DOHH2 (cell line): ENCODE data around the gene TRIM63.

Source experiments
- H3F3A ChIP-seq: fragments of 200-600 bp; sonication (generic), shearing (Covaris generic); 2 replicates; pipeline ENCODE4 v1.6.0; 2016; ENCODE audit warnings: antibody characterized with exemption, mild to moderate bottlenecking; ENCODE audit not compliant: control insufficient read depth, insufficient read depth
- H3K27ac ChIP-seq: fragments of 200-600 bp; sonication (generic); 2 replicates; pipeline ENCODE4 v1.5.1; 2014; ENCODE audit warnings: low read depth, mild to moderate bottlenecking, low read length, moderate library complexity
- H3K27me3 ChIP-seq: fragments of 200-600 bp; sonication (generic); 2 replicates; pipeline ENCODE4 v1.6.1; 2014; ENCODE audit warnings: mild to moderate bottlenecking, low read length, mixed read lengths; ENCODE audit not compliant: control insufficient read depth
- H3K36me3 ChIP-seq: fragments of 200-600 bp; sonication (generic); 2 replicates; pipeline ENCODE4 v1.6.1; 2014; ENCODE audit warnings: mild to moderate bottlenecking, low read length, moderate library complexity, mixed read lengths; ENCODE audit not compliant: control insufficient read depth
- H3K4me1 ChIP-seq: fragments of 200-600 bp; sonication (generic); 2 replicates; pipeline ENCODE4 v1.6.1; 2014; ENCODE audit warnings: mild to moderate bottlenecking, low read length, mixed read lengths; ENCODE audit not compliant: control insufficient read depth
- H3K4me2 ChIP-seq: fragments of 200-600 bp; sonication (generic); 2 replicates; pipeline ENCODE4 v1.6.0; 2014; ENCODE audit warnings: mild to moderate bottlenecking, low read length, moderate library complexity
- H3K4me3 ChIP-seq: fragments of 200-600 bp; sonication (generic); 2 replicates; pipeline ENCODE4 v1.5.1; 2014; ENCODE audit warnings: mild to moderate bottlenecking, low read length, mixed read lengths
- H3K79me2 ChIP-seq: fragments of 200-600 bp; sonication (generic); 2 replicates; pipeline ENCODE4 v1.6.1; 2014; ENCODE audit warnings: mild to moderate bottlenecking, low read length, mixed read lengths; ENCODE audit not compliant: control insufficient read depth
- H3K9me2 ChIP-seq: fragments of 200-600 bp; sonication (generic); replicated peaks from 2 replicates; pipeline ENCODE4 v1.6.1; 2014; ENCODE audit warnings: mild to moderate bottlenecking, low read length, mixed read lengths; ENCODE audit not compliant: control insufficient read depth
- H3K9me3 ChIP-seq: fragments of 200-600 bp; sonication (generic); 2 replicates; pipeline ENCODE4 v1.6.1; 2014; ENCODE audit warnings: antibody characterized with exemption, low read length, mixed read lengths; ENCODE audit not compliant: control insufficient read depth, insufficient read depth
- H4K20me1 ChIP-seq: fragments of 200-600 bp; sonication (generic); 2 replicates; pipeline ENCODE4 v1.6.0; 2014; ENCODE audit warnings: low read depth, mild to moderate bottlenecking, antibody characterized with exemption, low read length, moderate library complexity; ENCODE audit not compliant: control insufficient read depth, insufficient read depth
- EZH2phosphoT487 ChIP-seq: fragments of 200-600 bp; sonication (generic); IDR thresholded peaks from 2 replicates; pipeline ENCODE4 v1.6.1; 2017; ENCODE audit warnings: borderline replicate concordance, mild to moderate bottlenecking, antibody characterized with exemption, low read length, moderate library complexity, mixed read lengths
- TF ChIP-seq, protein P1 (sequence below): fragments of 200-600 bp; sonication (generic); IDR thresholded peaks from one replicate; pipeline ENCODE4 v1.5.1; 2014; ENCODE audit warnings: antibody characterized with exemption, mild to moderate bottlenecking, low read depth, low read length; ENCODE audit not compliant: poor library complexity, severe bottlenecking

The TRIM63 gene

DNA sequence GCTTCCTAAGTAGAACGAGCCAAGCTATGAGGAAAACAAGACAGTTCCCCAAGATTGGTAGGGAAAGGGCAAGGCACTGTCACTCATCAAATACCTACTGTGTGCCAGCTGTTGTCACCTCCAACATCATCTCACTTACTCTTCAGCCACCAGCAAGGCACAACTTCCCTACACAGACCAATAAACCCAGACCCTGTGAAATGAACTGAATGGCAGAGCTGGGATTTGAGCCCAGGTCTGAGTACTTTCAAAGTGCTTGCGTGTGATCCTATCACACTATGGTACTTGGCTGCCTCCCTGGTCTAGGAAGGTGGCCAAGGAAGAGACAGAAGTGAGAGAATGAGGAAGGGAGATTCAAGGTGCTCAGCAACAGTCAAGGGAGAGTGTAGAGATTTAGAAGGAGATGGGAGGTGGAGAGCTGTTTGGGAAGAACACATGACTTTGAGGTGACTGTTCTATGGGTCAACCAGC lies 16.7 kb upstream of the TRIM63 start:
- H3K27me3 ChIP-seq, result peaks cover 11% of the 10 kb centered on the region; the same call in 1 of the 2 replicates
- TF ChIP-seq, protein P1, sequence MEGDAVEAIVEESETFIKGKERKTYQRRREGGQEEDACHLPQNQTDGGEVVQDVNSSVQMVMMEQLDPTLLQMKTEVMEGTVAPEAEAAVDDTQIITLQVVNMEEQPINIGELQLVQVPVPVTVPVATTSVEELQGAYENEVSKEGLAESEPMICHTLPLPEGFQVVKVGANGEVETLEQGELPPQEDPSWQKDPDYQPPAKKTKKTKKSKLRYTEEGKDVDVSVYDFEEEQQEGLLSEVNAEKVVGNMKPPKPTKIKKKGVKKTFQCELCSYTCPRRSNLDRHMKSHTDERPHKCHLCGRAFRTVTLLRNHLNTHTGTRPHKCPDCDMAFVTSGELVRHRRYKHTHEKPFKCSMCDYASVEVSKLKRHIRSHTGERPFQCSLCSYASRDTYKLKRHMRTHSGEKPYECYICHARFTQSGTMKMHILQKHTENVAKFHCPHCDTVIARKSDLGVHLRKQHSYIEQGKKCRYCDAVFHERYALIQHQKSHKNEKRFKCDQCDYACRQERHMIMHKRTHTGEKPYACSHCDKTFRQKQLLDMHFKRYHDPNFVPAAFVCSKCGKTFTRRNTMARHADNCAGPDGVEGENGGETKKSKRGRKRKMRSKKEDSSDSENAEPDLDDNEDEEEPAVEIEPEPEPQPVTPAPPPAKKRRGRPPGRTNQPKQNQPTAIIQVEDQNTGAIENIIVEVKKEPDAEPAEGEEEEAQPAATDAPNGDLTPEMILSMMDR, result no peak
- no peak for TF ChIP-seq EZH2phosphoT487
- H3K27ac ChIP-seq, result no peak overlapping the region
- H3K4me3 ChIP-seq, result no peak overlapping the region
- no peaks in the 10 kb centered on the region for H3K9me3 ChIP-seq
- no peaks in the 10 kb centered on the region for H3F3A ChIP-seq
- H3K4me1 ChIP-seq, result no peaks in the 10 kb centered on the region
- no peaks in the 10 kb centered on the region for H3K36me3 ChIP-seq
- H3K79me2 ChIP-seq, result no peaks in the 10 kb centered on the region
- H4K20me1 ChIP-seq, result no peaks in the 10 kb centered on the region
- no peak overlapping the region for H3K4me2 ChIP-seq
- no peaks in the 10 kb centered on the region for H3K9me2 ChIP-seq

DNA sequence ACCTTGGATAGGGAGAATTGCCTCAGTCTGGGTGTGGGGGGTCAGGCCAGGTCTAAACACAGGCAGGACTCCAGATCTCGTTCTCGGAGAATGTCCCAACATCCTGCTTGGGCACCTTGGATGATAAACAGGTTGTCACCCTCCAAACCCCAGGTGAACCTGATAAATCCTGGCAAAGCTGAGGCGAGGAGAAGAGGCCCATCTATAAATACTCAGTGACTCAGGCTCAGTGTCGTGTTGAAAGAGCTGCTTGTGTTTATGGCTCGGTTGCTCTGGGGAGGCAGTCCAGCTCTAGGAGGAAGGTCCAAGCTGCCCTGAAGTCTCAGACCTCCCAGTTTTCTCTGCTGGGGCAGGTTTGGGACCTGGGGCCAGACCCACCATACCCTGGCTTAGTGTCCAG lies 15.8 kb upstream of the TRIM63 start:
- Histone ChIP-seq H3K79me2 (no peaks in the 10 kb centered on the region), H3K36me3 (no peaks in the 10 kb centered on the region), H3K27me3 (peaks cover 20% of the 10 kb centered on the region; the same call in 1 of the 2 replicates), H3K9me3 (no peaks in the 10 kb centered on the region), H4K20me1 (no peaks in the 10 kb centered on the region), H3K27ac (no peak overlapping the region), H3K4me1 (no peaks in the 10 kb centered on the region), H3K9me2 (no peaks in the 10 kb centered on the region), H3F3A (no peaks in the 10 kb centered on the region), H3K4me3 (no peak overlapping the region), H3K4me2 (no peak overlapping the region)
- no peak for TF ChIP-seq EZH2phosphoT487
- TF ChIP-seq, protein P1, result no peak

DNA sequence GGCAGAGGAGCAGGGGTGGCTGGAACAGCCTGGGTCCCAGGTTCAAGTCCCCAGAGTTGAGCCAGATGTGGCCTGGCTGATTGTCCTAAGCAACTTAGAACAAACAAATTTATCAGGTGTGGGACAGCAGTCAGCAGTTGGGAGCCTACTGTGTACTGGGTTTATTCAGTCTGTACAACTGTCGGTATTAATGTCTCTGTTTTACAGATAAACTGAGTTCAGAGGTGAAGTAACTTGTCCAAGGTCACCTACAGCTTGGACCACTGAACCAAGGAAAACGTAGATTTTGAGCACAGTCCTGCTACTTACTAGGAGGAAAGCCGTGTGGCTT lies 14.6 kb upstream of the TRIM63 start:
- H3K4me2 ChIP-seq, result no peak overlapping the region
- no peaks in the 10 kb centered on the region for H3K9me3 ChIP-seq
- no peaks in the 10 kb centered on the region for H3K9me2 ChIP-seq
- peaks cover 25% of the 10 kb centered on the region for H3K27me3 ChIP-seq
- H3K79me2 ChIP-seq, result no peaks in the 10 kb centered on the region
- H4K20me1 ChIP-seq, result no peaks in the 10 kb centered on the region
- no peaks in the 10 kb centered on the region for H3K36me3 ChIP-seq
- no peak overlapping the region for H3K27ac ChIP-seq
- H3K4me3 ChIP-seq, result no peak overlapping the region
- no peaks in the 10 kb centered on the region for H3K4me1 ChIP-seq
- no peaks in the 10 kb centered on the region for H3F3A ChIP-seq
- TF ChIP-seq, protein P1, result no peak
- TF ChIP-seq EZH2phosphoT487, result no peak
